Esophagus squamous epithelium (tissue), 4 donors: ENCODE results near the gene INHA.

Source experiments
- CTCF ChIP-seq, 6 experiments: fragments of 450-650 bp in 4 of 6; fragments of 200-600 bp in 2 of 6; sonication (generic) in 2 of 6; IDR thresholded peaks; one replicate each; pipeline ENCODE4 v1.5.1; 2016 to 2019; ENCODE audit warnings: antibody characterized with exemption in 6 of 6, mild to moderate bottlenecking in 4 of 6, moderate library complexity in 4 of 6
- POLR2A ChIP-seq, 4 donors: fragments of 450-650 bp; IDR thresholded peaks; one replicate each; pipeline ENCODE4 v1.6.1; 2017; ENCODE audit warnings: antibody characterized with exemption in 4 of 4, mild to moderate bottlenecking in 4 of 4, moderate library complexity in 3 of 4

GRCh38 chr2:219537657-219538488 lies 34.2 kb upstream of the INHA start:
- TF ChIP-seq CTCF (IDR thresholded peaks at IDR 0.05) (no peak), POLR2A (IDR thresholded peaks at IDR 0.05) (no peak)
